HG02840 (cell line): ENCODE results near the gene RTL10.
"Not testable (repeated sequence)": the region's sequence is repeated elsewhere in the genome, so short reads cannot be mapped to it uniquely, and the experiment has no call there.

Experiments
- ATAC-seq: cut with Tn5 transposase; IDR thresholded peaks from one replicate; pipeline ENCODE4 v1.9.1; 2021; ENCODE audit warnings: mild to moderate bottlenecking, moderate library complexity, moderate number of reproducible peaks; ENCODE audit not compliant: unreplicated experiment, low FRiP score

The RTL10 gene

GRCh38 chr22:19848298-19849224 lies 6.1 kb downstream of the RTL10 start:
- no peak for ATAC-seq

- no peak for ATAC-seq
Measured at GRCh38 chr22:19847345-19847632, 7.4 kb downstream of the RTL10 start.

DNA sequence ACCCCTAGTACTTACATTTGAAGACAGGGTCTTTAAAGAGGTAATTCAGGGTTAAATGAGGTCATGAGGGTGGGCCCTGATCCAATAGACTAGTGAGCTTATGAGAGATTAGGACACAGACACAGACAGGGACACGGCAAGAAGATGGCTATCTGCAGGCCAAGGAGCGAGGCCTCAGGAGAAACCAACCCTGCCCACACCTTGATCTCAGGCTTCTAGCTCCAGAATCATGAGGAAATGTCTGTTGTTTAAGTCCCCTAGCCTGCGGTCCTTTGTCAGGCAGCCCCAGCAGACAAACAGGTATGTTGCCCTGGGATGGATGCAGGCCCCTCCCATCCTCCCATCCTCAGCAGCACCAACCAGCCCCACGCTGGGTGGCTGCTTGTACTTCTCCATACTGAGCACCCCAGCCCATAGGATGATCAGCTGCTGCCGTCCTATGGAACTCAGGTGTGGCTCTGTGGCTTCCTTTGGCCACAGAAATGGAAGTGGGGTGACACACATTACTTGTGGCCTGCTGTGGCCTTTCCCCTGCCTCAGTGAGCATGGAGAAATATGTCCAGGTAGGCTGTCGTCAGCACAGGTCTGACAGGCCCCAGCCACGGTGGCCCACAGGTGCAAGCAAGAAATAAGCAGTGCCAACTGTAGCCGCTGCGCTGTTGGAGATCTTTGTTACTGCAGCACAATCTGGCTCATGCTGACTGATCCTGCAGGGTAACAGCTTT lies 7.9 kb downstream of the RTL10 start:
- ATAC-seq: no peak

GRCh38 chr22:19845054-19845722 lies 9.5 kb downstream of the RTL10 start:
- no peak for ATAC-seq

DNA sequence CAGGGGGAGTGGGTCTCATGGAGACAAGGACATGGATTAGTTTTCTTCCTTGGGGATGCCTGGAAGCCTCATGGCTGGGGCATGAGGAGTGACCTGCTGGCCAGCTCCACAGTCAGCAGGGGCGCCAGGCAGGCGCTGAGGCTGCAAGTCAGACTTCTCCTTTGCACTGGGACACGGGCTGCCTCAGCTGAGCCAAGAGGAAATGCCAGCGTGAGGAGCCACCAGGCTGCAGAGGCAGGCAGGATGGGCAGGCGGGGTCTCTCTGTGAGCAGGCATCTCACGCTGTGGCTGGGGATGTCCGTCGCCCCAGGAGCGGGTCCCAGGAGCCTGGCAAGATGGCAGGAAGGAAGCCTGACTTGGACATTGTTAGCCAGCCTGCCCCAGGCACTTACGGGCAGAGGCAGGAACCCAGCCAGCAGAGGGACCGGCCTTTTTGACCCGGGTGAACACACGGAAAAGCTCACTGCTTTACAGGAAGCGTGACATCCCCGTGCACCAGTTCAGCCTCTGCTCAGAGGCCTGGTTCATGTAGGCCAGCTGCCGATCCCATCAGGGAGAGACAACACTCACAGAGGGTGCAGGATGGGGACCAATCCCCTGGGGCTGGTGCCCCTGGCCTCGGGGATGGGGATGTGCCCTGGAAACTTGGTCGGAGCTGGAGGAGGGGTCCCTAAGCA lies 10.2 kb downstream of the RTL10 start:
- ATAC-seq: no peak

DNA sequence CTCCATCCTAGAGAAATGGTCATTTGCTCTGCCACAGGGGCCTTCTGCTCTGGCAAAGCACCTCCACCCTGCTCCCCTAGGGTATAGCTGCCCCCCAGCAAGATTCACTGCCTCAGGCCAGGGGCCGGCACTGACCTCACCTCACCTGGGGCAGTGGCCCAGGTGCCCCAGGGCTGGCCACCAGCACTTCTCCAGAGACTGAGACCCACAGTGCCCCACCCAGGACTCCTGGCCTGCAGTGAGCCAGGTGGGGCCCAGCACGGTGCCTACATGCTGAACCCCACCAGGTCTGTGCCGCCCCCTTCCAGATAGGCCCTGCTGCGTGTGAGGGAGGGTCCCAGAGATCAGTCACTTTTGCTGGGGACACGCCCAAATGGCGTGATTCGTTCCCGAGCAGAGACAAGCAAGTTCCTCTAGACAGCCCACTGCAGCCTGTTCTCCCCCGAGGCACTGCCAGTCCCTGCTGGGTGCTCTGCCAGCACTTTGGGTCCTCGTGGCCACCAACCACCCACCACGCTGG lies 10.8 kb downstream of the RTL10 start:
- no peak for ATAC-seq

GRCh38 chr22:19843107-19843856 lies 11.4 kb downstream of the RTL10 start:
- ATAC-seq: no peak

- ATAC-seq: no peak
Measured at GRCh38 chr22:19842393-19843106, 12.1 kb downstream of the RTL10 start.

GRCh38 chr22:19841641-19842392 lies 12.9 kb downstream of the RTL10 start:
- no peak for ATAC-seq

DNA sequence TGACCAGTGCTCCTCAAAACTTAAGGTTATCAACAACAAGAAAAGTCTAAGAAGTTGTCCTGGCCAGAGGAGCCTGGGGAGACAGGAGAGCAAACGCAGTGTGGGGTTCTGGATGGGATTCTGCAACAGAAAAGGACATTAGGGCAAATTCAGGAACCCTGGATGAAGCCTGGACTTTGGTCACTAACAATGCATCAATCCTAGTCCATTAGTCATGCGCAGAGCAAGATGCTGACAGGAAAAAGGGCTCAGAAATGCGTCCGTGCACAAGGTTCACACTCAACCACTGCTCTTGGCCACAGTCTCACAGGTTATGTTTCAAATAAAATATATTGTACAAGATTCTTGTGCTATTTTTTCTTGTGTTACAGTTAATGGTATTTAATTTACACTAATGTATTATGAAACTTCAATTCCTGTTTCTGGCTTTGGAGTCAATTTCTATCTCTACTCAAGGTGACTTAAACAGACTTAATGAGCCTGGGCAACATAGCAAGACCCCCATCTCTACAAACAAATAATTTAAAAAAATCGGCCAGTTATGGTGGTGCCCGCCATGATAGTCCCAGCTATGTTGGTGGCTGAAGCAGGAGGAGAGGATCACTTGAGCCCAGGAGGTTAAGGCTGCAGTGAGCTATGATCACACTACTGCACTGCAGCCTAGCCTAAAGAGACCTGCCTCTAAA lies 13.6 kb downstream of the RTL10 start:
- ATAC-seq: no peak

DNA sequence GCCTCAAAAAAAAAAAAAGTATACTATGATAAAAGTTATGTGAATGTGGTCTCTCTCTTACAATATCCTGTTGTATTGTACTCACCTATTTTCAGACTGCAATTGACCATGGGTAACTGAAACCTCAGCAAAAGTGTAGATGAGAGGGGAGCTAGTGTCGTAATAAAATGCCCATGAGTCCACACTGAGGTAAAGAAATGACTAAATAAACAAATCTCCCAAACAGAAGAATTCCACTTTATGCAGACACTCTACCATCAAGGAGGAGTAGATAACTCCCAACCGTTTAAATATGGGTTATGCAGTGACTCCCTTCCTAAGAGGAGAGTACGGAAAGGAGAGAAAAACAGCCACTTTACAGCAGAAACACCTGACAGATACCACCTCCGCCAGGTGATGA lies 14.6 kb downstream of the RTL10 start:
- ATAC-seq: no peak

DNA sequence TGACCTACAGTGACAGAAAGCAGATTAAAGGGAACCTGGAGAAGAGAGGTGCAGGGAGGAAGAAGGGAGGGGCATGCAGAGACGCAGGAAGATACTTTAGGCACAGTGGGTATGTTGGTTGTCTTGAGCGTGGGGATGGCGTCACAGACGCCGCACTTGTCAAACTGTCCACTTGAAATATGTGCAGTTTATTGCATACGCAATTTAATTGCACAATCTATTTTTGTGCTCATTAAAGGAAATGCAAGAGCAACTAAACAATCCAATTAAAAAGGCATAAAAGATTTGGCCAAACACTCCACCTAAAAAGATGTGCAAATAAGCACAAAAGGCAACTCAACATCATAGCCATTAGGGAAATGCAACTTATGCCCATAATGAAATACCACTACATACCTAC lies 16.8 kb downstream of the RTL10 start:
- ATAC-seq: no peak

GRCh38 chr22:19836512-19836911 lies 18.2 kb downstream of the RTL10 start:
- ATAC-seq: no peak

DNA sequence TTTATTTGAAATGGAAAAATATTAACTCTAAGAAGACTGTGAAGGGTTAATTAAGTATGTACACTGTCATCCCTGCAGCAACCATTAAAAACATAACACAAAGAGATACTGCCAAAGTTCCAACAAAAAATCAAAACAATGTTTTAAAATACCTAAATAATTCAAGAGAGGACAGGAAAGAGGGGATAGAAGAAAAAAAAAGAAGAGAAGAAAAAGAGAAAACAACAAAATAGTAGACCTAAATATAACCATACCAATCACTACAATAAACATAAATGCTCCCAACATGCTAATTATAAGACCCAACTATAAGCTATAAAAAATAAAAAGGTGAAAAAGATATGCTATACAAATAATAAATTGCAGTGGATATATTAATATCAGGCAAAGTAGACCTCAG lies 20.1 kb downstream of the RTL10 start:
- no peak for ATAC-seq

DNA sequence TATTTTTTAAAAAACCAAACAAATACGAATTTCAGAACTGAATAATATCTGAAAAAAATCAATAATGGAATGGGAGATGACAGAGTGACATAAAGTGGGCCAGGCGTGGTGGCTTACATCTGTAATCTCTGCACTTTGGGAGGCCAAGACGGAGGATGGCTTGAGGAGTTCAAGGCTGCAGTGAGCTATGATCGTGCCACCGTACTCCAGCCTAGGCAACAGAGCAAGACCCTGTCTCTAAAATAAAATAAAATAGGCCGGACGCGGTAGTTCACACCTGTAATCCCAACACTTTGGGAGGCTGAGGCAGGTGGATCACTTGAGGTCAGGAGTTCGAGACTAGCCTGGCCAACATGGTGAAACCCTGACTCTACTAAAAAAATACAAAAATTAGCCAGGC lies 21.3 kb downstream of the RTL10 start:
- ATAC-seq: not testable (repeated sequence)

DNA sequence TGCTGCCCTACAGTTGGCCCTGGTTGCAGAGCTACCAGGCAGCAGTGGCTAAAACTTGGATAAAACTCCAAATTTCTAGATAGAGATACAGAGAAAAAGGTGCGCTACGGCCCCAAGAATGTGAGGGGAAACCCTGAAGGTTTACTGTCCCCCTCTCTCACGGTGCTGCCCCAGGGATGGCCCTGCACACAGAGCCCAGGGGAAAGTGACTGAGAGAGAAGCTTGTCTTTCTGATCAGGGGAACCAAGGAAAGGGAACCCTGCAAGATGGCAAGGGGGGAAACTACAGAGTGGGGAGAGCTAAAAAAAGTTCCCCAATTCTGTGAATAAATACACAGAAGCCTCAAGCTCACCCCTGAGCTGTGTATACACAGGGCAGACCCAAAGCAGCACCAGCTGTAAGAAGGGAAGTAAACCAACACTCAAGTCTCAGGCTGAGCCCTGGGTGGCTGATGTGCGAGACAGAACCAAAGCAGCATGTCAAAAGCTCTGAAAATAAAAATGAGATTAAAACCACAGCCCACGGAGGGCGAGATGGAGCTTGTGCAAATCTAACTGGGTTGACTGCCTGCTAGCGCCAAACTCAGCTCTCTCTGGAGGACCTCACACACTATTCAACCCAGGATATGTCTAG lies 22.1 kb downstream of the RTL10 start:
- no peak for ATAC-seq

GRCh38 chr22:19831979-19832378 lies 22.7 kb downstream of the RTL10 start:
- not testable (repeated sequence) for ATAC-seq

- ATAC-seq: no peak
Measured at GRCh38 chr22:19831016-19831415, 23.7 kb downstream of the RTL10 start.
